NT2/D1 (cell line): Measurements from ENCODE around the gene SRGAP1.

Source experiments
- SUZ12 ChIP-seq: IDR thresholded peaks from 2 replicates; pipeline ENCODE4 v1.6.1; 2011; ENCODE audit not compliant: insufficient read length, insufficient read depth; ENCODE audit errors: extremely low read depth
- YY1 ChIP-seq: IDR thresholded peaks from 2 replicates; pipeline ENCODE4 v1.6.1; 2011; ENCODE audit not compliant: insufficient read length, insufficient read depth
- ZNF274 ChIP-seq: IDR thresholded peaks from 2 replicates; pipeline ENCODE4 v1.6.1; 2011; ENCODE audit warnings: mild to moderate bottlenecking, low read depth, low read length

GRCh38 chr12:64107776-64108175, 263.3 kb downstream of the SRGAP1 start:
- no peak for TF ChIP-seq ZNF274
- TF ChIP-seq YY1: no peak
- TF ChIP-seq SUZ12: no peak
